BE2C (cell line): ENCODE results near the gene EYA2.

Source experiments
- DNase-seq: peaks from one replicate; pipeline ENCODE4 v3.0.0-alpha.2; 2020
- H3K27me3 ChIP-seq: fragments of 250-450 bp; sonication (Bioruptor Pico); 2 replicates; pipeline ENCODE4 v1.5.1; 2020; ENCODE audit warnings: mild to moderate bottlenecking
- H3K36me3 ChIP-seq: fragments of 250-450 bp; sonication (Bioruptor Pico); 2 replicates; pipeline ENCODE4 v1.5.1; 2020; ENCODE audit warnings: mild to moderate bottlenecking
- H3K4me1 ChIP-seq: fragments of 250-450 bp; sonication (Bioruptor Pico); 2 replicates; pipeline ENCODE4 v1.5.1; 2020
- H3K4me3 ChIP-seq: 2 replicates; pipeline ENCODE4 v1.5.1; 2011; ENCODE audit warnings: low read depth, low read length
- H3K9me3 ChIP-seq: fragments of 250-450 bp; sonication (Bioruptor Pico); 2 replicates; pipeline ENCODE4 v1.5.1; 2020
- CTCF ChIP-seq: IDR thresholded peaks from 2 replicates; pipeline ENCODE4 v1.5.1; 2012; ENCODE audit warnings: mild to moderate bottlenecking, low read depth, low read length

EYA2 gene

GRCh38 chr20:47041396-47041899 lies 146.8 kb downstream of the EYA2 start:
- Histone ChIP-seq H3K27me3 (no peaks in the 10 kb centered on the region), H3K9me3 (no peaks in the 10 kb centered on the region), H3K4me1 (no peaks in the 10 kb centered on the region), H3K4me3 (no peak overlapping the region), H3K36me3 (no peaks in the 10 kb centered on the region)
- no peak for DNase-seq
- no peak for TF ChIP-seq CTCF

GRCh38 chr20:47042464-47042863 lies 147.8 kb downstream of the EYA2 start:
- Histone ChIP-seq H3K27me3 (no peaks in the 10 kb centered on the region), H3K9me3 (no peaks in the 10 kb centered on the region), H3K4me1 (no peaks in the 10 kb centered on the region), H3K4me3 (no peak overlapping the region), H3K36me3 (no peaks in the 10 kb centered on the region)
- no peak for DNase-seq
- TF ChIP-seq CTCF, result no peak

GRCh38 chr20:47043086-47043485 lies 148.4 kb downstream of the EYA2 start:
- Histone ChIP-seq H3K9me3 (no peaks in the 10 kb centered on the region), H3K4me3 (no peak overlapping the region), H3K27me3 (no peaks in the 10 kb centered on the region), H3K36me3 (no peaks in the 10 kb centered on the region), H3K4me1 (no peaks in the 10 kb centered on the region)
- no peak for DNase-seq
- no peak for TF ChIP-seq CTCF

- no peaks in the 10 kb centered on the region for H3K36me3 ChIP-seq
- H3K27me3 ChIP-seq, result no peaks in the 10 kb centered on the region
- no peaks in the 10 kb centered on the region for H3K9me3 ChIP-seq
- H3K4me3 ChIP-seq, result no peak overlapping the region
- no peak for TF ChIP-seq CTCF
- no peak for DNase-seq
- no peaks in the 10 kb centered on the region for H3K4me1 ChIP-seq
Observed at GRCh38 chr20:47044938-47045337, 150.3 kb downstream of the EYA2 start.

GRCh38 chr20:47048054-47048453 lies 153.4 kb downstream of the EYA2 start:
- Histone ChIP-seq H3K4me3 (no peak overlapping the region), H3K27me3 (peaks cover 15% of the 10 kb centered on the region; the same call in 1 of the 2 replicates), H3K4me1 (no peaks in the 10 kb centered on the region), H3K9me3 (no peaks in the 10 kb centered on the region), H3K36me3 (no peaks in the 10 kb centered on the region)
- DNase-seq, result no peak
- TF ChIP-seq CTCF, result no peak

- TF ChIP-seq CTCF, result no peak
- Histone ChIP-seq H3K4me3 (no peak overlapping the region), H3K9me3 (no peaks in the 10 kb centered on the region), H3K27me3 (peaks cover 15% of the 10 kb centered on the region; the same call in 1 of the 2 replicates), H3K36me3 (no peaks in the 10 kb centered on the region), H3K4me1 (no peaks in the 10 kb centered on the region)
- no peak for DNase-seq
Observed at GRCh38 chr20:47049771-47050170, 155.1 kb downstream of the EYA2 start.
